Measurements from ENCODE around the gene PZP. TPM values are rescaled to one million over a fixed set of nuclear protein-coding genes. Genes with fewer than 3 reads are reported as not detected.

PZP gene
- total and polyA plus RNA-seq, 2 of the 8 experiments (the other 6 are each of a cell fraction or from before 2014, with no cell fraction given) = 0.08 TPM; not detected in 1

- TF ChIP-seq SIN3A (conservative IDR thresholded peaks at IDR 0.05 in 1 of 2, IDR thresholded peaks at IDR 0.05 in 1 of 2; ENCODE audit: low read depth in 1 of 2, low read length in 2 of 2) (no peak), BCL11A (IDR thresholded peaks at IDR 0.05; ENCODE audit: low read depth in 2 of 2, low read length in 2 of 2) (no peak), JUN (IDR thresholded peaks at IDR 0.05; ENCODE audit: low read depth, low read length) (no peak), NRF1 (IDR thresholded peaks at IDR 0.05; ENCODE audit: low read depth, low read length) (no peak), EZH2 (IDR thresholded peaks at IDR 0.05; ENCODE audit: low read depth, low read length, severe bottlenecking) (no peak)
These were observed 74.8 kb downstream of the PZP start (continued) for GRCh38 chr12:9133216-9133916.
